ENCODE measurements around the gene KRTAP5-1.
"Not testable (repeated sequence)": the region's sequence is repeated elsewhere in the genome, so short reads cannot be mapped to it uniquely, and the experiment has no call there.

KRTAP5-1 gene

DNA sequence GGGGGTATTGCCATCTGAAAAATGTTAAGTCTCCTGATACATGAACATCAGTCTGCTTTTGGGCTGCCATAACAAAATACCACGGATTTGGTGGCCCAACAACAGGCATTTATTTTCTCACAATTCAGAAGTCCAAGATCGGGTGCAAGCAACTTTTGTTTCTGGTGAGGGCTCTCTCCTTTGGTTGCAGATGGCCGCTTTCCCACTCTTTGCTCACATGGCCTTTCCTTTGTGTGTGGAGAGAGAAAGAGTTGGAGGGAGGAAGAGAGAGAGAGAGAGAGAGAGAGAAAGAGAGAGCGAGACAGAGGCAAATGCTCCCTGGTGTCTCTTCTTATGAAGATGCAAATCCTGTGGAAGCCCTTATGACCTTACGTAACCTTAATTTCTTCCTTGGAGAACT, 15.5 kb upstream of the KRTAP5-1 start:
- no peak for DNase-seq (ENCODE audit: low read depth)

DNA sequence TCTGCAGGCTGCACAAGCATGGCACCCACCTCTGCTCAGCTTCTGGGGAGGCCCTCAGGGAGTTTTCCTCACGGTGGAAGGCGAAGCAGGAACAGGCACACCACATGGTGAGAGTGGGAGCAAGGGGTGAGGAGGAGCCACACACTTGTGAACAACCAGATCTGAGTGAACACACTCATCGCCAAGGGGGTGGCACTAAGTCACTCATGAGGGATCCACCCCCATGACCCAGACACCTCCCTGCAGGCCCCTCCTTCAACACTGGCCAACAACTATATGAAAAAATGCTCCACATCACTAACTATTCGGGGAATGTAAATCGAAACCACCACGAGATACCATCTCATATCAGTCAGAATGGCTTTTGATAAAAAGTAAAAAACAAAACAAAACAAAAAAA, 13.7 kb upstream of the KRTAP5-1 start:
- no peak for DNase-seq (ENCODE audit: low read depth)

DNA sequence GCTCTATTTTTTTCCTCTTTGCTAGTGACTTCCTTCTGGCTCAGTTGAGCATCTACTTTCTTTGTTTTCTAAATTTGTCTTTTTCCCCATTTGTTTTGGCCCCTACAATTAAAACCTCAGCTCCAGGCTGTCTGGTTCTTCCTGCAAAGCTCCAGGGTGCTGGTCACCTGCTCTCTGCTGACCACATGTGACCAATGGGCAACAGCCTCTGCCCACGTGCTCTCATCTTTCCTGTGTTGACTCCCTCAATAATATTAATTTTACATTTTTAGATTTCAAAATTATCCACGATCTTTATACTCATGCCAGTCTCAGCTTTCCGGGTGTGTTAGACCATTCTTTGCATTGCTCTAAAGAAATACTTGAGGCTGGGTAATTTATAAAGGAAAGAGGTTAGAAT, 13.3 kb upstream of the KRTAP5-1 start:
- not testable (repeated sequence) for DNase-seq (ENCODE audit: low read depth)

GRCh38 chr11:1597994-1598380, 12.9 kb upstream of the KRTAP5-1 start, which contains the start of gene KRTAP5-2:
Gene KRTAP5-2, minus strand, starts transcription at chr11:1598294. Its CDS starts 44 bp downstream, at chr11:1598250.
- DNase-seq (ENCODE audit: low read depth), result no peak

DNA sequence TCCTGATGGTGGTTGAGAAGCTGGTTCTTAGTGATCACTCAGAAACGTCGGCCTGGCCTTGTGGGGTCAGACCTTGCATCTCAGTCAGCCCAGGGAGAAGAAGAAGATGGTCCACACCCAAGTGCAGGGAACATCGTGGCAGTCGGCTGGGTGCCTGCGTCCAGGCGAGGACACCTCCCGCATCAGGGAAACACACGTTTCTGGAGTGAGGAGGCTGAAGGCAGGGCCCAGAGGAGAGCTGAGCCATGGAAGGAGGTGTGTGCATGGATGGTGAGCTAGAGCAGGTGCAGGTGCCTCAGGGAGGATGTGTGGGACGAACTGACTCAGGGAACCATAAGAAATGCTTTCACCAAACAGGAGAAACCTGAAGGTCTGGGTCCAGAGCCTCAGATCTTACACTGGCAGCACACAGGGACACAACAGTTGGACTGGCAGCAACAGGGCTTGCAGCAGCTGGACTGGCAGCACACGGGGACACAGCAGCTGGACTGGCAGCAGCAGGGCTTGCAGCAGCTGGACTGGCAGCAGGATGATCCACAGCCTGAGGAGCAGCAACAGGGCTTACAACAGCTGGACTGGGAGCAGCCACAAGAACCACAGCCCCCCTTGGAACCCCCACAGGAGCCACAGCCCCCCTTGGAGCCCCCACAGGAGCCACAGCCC, 12.4 kb upstream of the KRTAP5-1 start:
- DNase-seq (ENCODE audit: low read depth), result no peak

DNA sequence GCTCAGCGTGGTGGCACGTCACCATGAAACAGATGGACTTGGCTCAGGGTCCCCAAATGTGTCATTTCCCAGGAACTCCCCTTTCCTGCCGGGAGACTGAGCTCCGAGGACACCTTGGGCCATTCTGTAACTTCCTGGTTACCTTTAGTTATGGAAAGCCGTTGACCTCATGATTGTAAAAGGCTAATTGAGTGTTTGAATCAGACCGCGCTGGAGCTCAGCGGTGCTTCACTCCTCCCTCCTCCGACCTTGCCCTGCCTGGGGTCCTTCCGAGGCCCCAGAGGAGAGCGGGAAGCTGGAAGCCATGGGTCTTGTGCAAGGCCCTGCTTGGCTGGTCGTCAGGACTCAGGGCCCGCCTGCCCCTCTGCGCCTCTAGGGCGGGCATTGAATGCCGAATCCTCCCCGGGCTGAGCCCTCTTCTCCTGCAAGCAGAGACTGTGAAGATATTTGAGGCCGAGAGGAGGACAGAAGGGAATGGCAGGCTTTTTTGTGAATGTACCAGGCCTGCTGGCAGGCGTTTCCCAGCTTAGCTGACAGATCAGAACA, 11.6 kb upstream of the KRTAP5-1 start:
- not testable (repeated sequence) for DNase-seq (ENCODE audit: low read depth)

DNA sequence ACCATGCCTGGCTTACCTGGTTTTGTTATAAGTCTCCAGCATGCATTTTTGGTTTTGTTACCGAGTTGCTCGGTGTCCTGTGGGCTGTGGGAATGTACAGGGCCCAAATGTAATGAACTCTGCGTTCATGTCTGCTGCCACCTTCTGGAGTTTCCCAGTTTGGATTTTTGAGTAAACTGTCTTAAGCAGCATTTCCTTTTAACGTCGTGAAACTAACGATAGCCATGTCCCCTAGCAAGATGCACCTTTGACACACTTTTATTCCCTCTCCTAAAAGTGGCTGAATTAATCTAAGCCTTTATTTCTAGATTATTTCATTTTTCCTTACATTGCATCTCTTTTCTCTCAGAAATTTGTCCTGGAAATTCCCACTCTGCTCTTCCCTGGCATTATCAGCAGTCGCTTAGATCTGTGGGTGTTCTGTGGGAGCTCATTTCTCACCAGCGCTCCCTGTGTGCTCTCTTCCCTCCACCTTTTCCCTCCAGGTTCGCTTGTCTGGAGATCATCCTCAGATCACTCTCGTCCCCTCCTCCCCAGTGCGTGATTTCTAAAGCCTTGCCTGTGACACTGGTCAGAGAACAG, 11.0 kb upstream of the KRTAP5-1 start:
- not testable (repeated sequence) for DNase-seq (ENCODE audit: low read depth)

- DNase-seq (ENCODE audit: low read depth), result no peak
Observed at GRCh38 chr11:1592628-1593027, 7.5 kb upstream of the KRTAP5-1 start.

GRCh38 chr11:1589996-1590395, 4.9 kb upstream of the KRTAP5-1 start:
- DNase-seq (ENCODE audit: low read depth), result no peak

DNA sequence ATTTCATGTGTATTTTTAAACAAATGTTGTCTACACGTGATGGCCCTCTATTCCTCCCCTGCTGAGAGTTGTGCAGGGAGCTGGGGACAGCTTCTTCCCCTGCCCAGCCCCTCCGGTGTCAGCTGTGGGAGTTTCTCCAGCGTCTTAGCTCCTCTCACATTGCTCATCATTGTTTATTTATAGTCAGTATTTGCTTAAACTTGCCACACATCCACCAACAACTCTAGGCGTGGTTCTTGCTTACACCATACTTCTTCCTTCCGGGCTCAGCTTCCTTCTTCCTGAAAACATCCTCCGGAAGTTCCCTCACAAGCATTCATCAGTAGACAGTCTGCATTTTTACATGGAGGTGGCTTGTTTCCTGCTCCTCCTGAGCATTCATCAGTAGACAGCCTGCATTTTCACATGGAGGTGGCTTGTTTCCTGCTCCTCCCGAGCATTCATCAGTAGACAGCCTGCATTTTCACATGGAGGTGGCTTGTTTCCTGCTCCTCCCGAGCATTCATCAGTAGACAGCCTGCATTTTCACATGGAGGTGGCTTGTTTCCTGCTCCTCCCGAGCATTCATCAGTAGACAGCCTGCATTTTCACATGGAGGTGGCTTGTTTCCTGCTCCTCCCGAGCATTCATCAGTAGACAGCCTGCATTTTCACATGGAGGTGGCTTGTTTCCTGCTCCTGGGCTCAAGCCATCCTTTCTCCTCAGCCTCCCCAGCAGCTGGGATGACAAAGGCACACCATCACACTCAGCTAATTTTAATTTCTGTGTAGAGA, 4.3 kb upstream of the KRTAP5-1 start:
- not testable (repeated sequence) for DNase-seq (ENCODE audit: low read depth)

DNA sequence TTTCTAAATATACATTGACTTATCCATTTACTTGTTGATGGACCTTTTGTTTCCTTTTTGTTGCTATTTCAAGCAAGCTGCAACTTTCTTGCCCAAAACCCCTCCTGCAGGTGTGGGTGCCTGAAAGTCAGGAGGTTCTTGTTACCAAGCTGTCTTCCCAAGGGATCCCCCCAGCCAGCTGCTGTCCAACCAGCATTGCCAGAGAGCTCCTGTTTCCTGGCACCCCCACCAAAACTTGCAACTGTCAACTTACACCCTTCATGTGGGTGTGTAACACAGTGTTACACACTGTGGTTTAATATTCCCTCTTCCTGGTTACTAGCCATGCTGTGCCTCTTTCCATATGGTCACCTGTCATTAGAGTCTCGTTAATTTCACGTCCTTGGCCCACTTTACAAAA, 1.6 kb upstream of the KRTAP5-1 start:
- no peak for DNase-seq (ENCODE audit: low read depth)

DNA sequence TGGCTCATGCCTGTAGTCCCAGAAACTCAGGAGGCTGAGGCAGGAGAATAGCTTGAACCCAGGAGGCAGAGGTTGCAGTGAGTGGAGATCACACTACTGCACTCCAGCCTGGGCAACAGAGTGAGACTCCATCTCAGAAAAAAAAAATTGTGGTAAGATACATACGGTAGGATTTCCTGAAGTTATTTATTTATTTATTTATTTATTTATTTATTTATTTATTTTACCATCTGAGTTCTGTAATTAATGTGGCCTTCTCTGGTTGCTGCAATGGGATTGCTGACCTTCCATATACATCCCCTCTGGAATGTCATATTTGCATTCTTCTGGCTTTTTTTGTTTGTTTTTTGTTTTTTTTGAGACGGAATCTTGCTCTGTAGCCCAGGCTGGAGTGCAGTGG, 2.2 kb downstream of the KRTAP5-1 start:
- not testable (repeated sequence) for DNase-seq (ENCODE audit: low read depth)

DNA sequence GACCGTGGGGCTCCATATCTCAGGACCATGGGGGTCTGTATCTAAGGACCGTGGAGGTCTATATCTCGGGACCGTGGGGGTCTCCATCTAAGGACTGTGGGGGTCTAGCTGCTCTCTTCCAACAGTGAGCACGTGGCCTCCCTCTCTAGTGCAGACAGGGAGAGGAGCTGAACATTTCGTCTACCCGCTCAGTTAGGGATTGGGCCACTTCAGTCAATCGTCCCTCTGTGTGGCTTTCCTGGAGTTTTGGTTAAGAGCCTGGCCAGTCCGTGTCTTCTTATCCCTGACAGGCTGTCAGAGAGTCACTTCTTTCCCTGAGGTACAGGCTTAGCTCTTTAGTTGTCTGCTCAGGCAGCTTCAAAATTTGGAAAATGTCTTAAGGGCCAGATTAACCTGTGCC, 3.1 kb downstream of the KRTAP5-1 start:
- DNase-seq (ENCODE audit: low read depth), result no peak

DNA sequence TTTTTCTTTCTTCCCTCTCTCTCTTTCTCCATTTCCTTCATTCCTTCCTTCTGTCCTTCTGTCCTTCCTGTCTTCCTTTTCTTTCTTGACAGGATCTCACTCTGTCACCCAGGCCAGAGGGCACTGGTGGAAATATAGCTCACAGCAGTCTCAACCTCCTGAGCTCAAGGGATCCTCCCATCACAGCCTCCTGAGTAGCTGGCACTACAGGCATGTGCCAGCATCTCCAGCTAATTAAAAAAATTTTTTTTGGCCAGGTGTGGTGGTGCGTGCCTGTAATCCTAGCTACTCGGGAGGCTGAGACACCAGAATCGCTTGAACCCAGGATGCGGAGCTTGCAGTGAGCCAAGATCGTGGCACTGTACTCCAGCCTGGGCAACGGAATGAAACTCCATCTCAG, 8.3 kb downstream of the KRTAP5-1 start:
- no peak for DNase-seq (ENCODE audit: low read depth)

- not testable (repeated sequence) for DNase-seq (ENCODE audit: low read depth)
Observed at GRCh38 chr11:1575756-1576155, 9.3 kb downstream of the KRTAP5-1 start.

DNA sequence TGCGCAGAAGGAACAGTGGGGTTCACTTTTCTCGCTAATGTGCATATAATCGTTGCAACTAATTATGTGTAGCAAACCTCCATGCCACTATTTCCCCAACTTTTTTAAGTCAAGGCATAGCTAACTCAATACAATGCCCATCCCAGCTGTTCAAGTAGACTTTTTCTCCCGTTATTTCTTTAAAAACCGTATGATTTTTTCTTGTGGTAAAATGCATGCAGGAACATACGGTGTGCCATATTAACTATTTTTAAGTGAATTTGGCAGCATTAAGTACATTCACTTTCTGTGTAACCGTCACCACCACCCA, 10.2 kb downstream of the KRTAP5-1 start:
- DNase-seq (ENCODE audit: low read depth), result no peak

DNA sequence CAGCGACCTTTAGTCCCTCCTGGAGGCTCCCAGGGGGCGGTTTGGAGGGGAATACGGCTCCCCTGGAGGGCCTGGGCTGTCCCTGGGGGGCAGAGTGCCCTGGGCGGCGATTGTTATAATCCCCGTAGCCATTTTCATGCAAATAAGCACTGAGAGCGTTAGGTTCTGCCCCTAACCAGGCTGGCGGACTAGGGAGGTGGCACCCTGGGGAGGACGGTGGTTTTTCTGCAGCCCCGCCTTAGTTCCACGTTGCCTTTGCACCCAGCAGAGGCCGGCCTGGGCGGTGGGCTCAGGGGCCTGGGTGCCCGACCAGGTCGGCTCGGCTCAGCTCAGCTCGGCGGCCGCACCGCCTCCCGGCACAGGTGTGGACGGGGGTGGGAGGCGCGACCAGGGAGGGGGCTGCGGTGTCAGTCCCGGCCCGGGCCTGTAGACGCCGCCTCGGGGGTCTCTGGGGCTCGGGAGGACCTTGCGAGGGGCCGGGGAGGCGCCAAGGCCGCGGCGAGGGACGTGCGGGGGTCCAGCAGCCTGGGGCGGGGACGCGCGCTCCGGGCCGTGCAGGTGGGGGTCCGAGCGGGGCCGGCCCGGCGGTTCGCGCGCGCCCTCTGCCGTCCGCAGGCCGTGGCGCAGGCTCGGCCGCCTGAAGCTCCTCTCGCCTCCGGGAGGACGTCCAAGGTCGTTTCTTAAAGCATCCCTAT, 10.7 kb downstream of the KRTAP5-1 start:
- no peak for DNase-seq (ENCODE audit: low read depth)

DNA sequence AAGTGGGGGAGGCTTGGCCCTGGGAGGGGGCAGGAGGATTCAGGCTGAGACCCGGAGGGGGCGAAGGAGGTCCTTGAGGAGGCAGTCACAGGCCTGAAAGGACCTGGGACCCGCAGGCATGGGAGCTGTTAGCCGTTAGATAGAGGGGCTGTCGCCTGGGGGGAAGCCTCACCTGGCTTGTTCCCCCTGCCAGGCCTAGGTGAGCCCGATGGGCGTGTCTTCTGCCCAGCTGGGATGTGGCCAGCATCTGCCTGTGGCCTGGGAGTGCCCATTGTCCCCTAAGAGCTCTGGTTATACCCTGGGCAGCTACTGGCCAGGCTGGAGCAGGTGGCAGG, 11.2 kb downstream of the KRTAP5-1 start:
- no peak for DNase-seq (ENCODE audit: low read depth)

DNA sequence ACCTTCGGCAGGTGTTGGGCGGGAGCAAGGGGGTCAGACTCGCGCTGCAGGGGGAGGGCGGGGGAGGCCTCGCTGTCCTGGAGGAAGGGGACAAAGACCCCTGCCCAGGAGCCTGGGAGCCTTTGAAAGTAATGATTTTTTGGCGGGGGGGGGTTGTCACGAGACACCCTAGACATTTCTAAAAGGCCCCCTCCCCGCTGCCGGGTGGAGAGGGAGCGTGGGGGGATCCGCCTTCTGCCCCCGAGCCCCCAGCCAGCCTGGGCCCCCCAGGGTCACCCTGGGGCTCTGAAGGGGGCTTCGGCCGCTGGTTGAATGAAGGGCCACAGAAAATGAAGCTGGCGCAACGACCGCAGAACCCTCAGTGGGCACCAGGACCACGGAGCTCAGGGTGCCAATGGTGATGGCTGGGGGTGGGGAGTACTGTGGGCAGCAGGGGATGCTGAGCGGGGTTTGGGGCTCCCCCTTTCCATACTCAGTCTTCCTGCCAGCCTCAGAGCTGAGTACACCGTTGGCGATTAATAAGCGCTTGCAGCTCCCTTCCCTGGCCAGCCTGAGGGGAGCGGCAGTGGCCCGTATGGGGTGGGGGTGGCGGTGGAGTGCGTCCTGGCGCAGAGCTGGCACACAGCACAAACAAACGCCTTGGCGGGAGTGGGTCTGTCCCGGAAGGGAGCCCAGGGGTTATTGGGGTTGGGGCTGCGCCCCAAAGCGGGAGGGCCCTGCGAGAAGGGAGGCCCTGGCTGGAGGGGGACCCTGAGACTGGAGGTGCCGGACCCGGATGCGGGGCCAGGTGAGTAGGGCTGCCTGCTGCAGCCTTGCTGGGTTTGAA, 11.8 kb downstream of the KRTAP5-1 start:
- no peak for DNase-seq (ENCODE audit: low read depth)

DNA sequence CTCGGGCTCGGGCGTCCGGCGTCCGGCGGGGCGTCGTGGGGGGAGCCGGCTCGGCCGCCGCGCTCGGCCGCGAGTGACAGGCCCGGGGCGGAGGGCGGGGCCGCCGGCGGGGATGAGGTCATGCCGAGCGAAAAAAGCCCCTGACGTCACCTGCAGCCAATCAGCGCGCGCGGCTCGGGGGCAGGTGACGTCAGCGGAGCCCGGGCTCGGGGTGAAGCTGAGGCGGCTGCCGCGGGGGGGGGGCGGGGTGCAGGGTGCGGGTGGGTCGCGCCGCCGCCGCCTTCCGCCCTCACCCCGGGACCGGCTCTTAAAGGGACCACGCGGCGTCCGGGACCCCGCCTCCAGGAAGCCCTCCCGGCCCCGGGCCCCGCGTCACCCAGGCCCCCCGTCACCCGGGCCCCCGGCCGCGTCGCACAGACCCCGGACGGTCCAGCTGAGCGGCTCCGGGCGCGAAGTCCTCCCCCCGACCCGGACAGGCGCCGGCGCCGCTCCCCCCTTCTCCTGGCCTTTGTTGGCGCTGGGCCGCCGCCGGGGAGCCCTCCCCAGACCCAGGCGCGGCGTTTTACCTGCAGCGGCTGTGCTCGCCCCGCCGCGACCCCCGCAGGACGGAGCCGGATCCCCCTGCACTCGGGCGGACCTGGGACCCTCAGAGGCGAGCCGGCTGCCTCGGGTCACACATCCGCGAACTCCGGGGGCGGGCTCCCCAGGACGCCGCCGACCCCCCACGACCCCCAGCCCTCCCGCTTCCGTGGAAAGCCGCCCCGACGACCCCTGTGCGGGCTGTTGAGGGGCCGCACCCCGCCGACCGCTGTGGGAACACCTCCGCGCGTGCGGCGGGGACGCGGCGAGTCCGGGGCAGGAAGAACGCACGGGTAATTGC, 12.6 kb downstream of the KRTAP5-1 start, which contains the start of gene DUSP8:
DUSP8 (minus strand) TSS at position 75 of the 880 bp plus-strand sequence. CDS start 6,445 bp downstream, outside the sequence.
- DNase-seq (ENCODE audit: low read depth), result no peak

GRCh38 chr11:1571760-1572196, 13.3 kb downstream of the KRTAP5-1 start:
- DNase-seq (ENCODE audit: low read depth), result no peak
